A673 (cell line): Measurements from ENCODE around the gene GPR37L1. TPM values are rescaled to one million over a fixed set of nuclear protein-coding genes. Genes with fewer than 3 reads are reported as not detected.

Experiments
- BruUV-seq: library from RNA; stranded (reverse); fragments of 400-500 nt; replicated peaks from 2 replicates; lab custom pipeline; 2021; lab: Mats Ljungman, UMichigan
- CTCF ChIA-PET: fragments of 300-600 bp; sonication (Branson Sonifier 250); formaldehyde crosslinking; loops from one replicate; lab custom pipeline; 2022; ENCODE audit warnings: antibody characterized with exemption; lab: Charles Lee
- POLR2A ChIA-PET: fragments of 300-600 bp; sonication (Branson Sonifier 250); formaldehyde crosslinking; loops from one replicate; lab custom pipeline; 2022; ENCODE audit warnings: antibody characterized with exemption; ENCODE audit not compliant: low non-redundant PET; lab: Charles Lee
- DNase-seq: peaks from one replicate; pipeline ENCODE4 v3.0.0-alpha.2; 2015; ENCODE audit warnings: low spot score
- H3K27ac ChIP-seq: fragments of 200-600 bp; sonication (generic); 2 replicates; pipeline ENCODE4 v1.5.1; 2016; ENCODE audit warnings: mixed run types, low read depth, mild to moderate bottlenecking, mixed read lengths, antibody characterized with exemption, low read length; ENCODE audit not compliant: poor library complexity, severe bottlenecking
- H3K27me3 ChIP-seq: fragments of 200-600 bp; sonication (generic); replicated peaks from 2 replicates; pipeline ENCODE4 v1.6.1; 2017; ENCODE audit warnings: mixed run types, low read depth, mild to moderate bottlenecking, mixed read lengths, antibody characterized with exemption, low read length; ENCODE audit not compliant: insufficient read depth, poor library complexity
- H3K36me3 ChIP-seq: fragments of 200-600 bp; sonication (generic); 2 replicates; pipeline ENCODE4 v1.6.1; 2016; ENCODE audit warnings: mixed run types, mild to moderate bottlenecking, mixed read lengths, antibody characterized with exemption, low read length; ENCODE audit not compliant: insufficient read depth, poor library complexity, severe bottlenecking
- H3K4me1 ChIP-seq: fragments of 200-600 bp; sonication (generic); 2 replicates; pipeline ENCODE4 v1.6.1; 2017; ENCODE audit warnings: mixed run types, mild to moderate bottlenecking, mixed read lengths, antibody characterized with exemption, low read length; ENCODE audit not compliant: insufficient read depth, poor library complexity, severe bottlenecking
- H3K4me3 ChIP-seq: fragments of 200-600 bp; sonication (generic); 2 replicates; pipeline ENCODE4 v1.5.1; 2016; ENCODE audit warnings: low read depth, mixed run types, mild to moderate bottlenecking, mixed read lengths, low read length; ENCODE audit not compliant: poor library complexity, severe bottlenecking
- H3K9me3 ChIP-seq: fragments of 200-600 bp; sonication (generic); 2 replicates; pipeline ENCODE4 v1.6.1; 2016; ENCODE audit warnings: mixed run types, low read depth, mild to moderate bottlenecking, mixed read lengths, antibody characterized with exemption, low read length; ENCODE audit not compliant: poor library complexity, severe bottlenecking
- CTCF ChIP-seq: fragments of 300-800, 200-600 bp; sonication (generic); conservative IDR thresholded peaks from 2 replicates; pipeline ENCODE4 v1.5.1; 2017; ENCODE audit warnings: low read depth, mild to moderate bottlenecking, antibody characterized with exemption, low read length, moderate library complexity, mixed read lengths
- EZH2 ChIP-seq: fragments of 200-600 bp; sonication (generic); IDR thresholded peaks from 2 replicates; pipeline ENCODE4 v1.6.1; 2017; ENCODE audit warnings: borderline replicate concordance, low read depth, mild to moderate bottlenecking, mixed read lengths, antibody characterized with exemption, low read length; ENCODE audit not compliant: poor library complexity, severe bottlenecking
- intact Hi-C: fragments of 100-400 bp; cut with micrococcal nuclease; formaldehyde crosslinking; loops from one replicate; pipeline ENCODE4 v1.10.0; 2022; ENCODE audit not compliant: unreplicated experiment
- total RNA-seq: library from RNA; stranded (reverse); gene quantifications from 2 replicates; pipeline ENCODE4 v1.2.3, GENCODE V29; 2021

GPR37L1 gene
- total RNA-seq, 1 experiment from 2014 or later = not detected

DNA sequence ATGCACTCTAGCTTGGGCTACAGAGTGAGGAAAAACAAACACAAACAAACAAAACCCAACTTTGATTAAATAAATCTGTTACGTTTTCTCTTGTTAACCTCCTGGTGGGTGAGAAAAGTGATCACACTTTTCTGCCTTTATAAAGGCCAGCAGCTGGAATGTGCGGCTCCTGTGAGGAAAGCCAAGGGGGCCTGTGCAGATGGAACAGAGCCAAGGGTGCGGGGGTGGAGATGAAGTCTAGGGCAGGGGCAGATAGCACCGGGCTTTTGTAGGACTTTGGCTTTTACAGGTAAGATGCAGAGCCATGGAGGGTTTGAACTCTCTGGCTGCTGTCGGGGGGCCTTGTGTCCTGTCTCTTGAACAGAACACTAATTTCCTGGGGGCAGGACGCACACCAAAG lies 40.7 kb upstream of the GPR37L1 start:
- BruUV-seq = no TSS peak

GRCh38 chr1:202084791-202085681 lies 37.7 kb upstream of the GPR37L1 start:
- no peak overlapping the region for H3K27ac ChIP-seq
- intact Hi-C loops = no loop called here

More for the DNA sequence above, 40.7 kb upstream of the GPR37L1 start:
- Histone ChIP-seq H3K27me3 (no peaks in the 10 kb centered on the region), H3K4me1 (no peaks in the 10 kb centered on the region), H3K27ac (no peak overlapping the region), H3K4me3 (no peak overlapping the region), H3K9me3 (no peaks in the 10 kb centered on the region), H3K36me3 (no peaks in the 10 kb centered on the region)
- intact Hi-C loops = no loop called here
- ChIA-PET POLR2A (no interaction called here), CTCF (no interaction called here)
- TF ChIP-seq EZH2 = no peak
- no peak for TF ChIP-seq CTCF
- DNase-seq = no peak

GRCh38 chr1:202085682-202086373 lies 36.9 kb upstream of the GPR37L1 start:
- ChIA-PET POLR2A (no interaction called here), CTCF (no interaction called here)
- BruUV-seq = no TSS peak
- no peak for DNase-seq
- no peak overlapping the region for H3K27ac ChIP-seq
- H3K9me3 ChIP-seq = no peaks in the 10 kb centered on the region
- no peak overlapping the region for H3K4me3 ChIP-seq
- H3K27me3 ChIP-seq = no peaks in the 10 kb centered on the region
- H3K4me1 ChIP-seq = no peaks in the 10 kb centered on the region
- H3K36me3 ChIP-seq = no peaks in the 10 kb centered on the region
- TF ChIP-seq EZH2 (no peak), CTCF (no peak)
- intact Hi-C loops = no loop called here

More at GRCh38 chr1:202084791-202085681, 37.7 kb upstream of the GPR37L1 start:
- TF ChIP-seq CTCF (no peak), EZH2 (no peak)
- ChIA-PET POLR2A (no interaction called here), CTCF (no interaction called here)
- DNase-seq = no peak
- no TSS peak for BruUV-seq
- H3K4me3 ChIP-seq = no peak overlapping the region
- H3K36me3 ChIP-seq = no peaks in the 10 kb centered on the region
- H3K9me3 ChIP-seq = no peaks in the 10 kb centered on the region
- H3K27me3 ChIP-seq = no peaks in the 10 kb centered on the region
- no peaks in the 10 kb centered on the region for H3K4me1 ChIP-seq
